NB4 (cell line): ENCODE measurements around the gene ADAM12.

Experiments
- MAX ChIP-seq: IDR thresholded peaks from 2 replicates; pipeline ENCODE4 v1.6.1; 2011; ENCODE audit warnings: low read depth, low read length
- MYC ChIP-seq: IDR thresholded peaks from 2 replicates; pipeline ENCODE4 v1.6.1; 2011; ENCODE audit warnings: low read depth, low read length
- POLR2A ChIP-seq: IDR thresholded peaks from 2 replicates; pipeline ENCODE4 v1.6.1; 2011; ENCODE audit warnings: mild to moderate bottlenecking; ENCODE audit not compliant: insufficient read length; ENCODE audit errors: extremely low read depth
- TF ChIP-seq, protein P1 (sequence below): IDR thresholded peaks from one replicate; pipeline ENCODE4 v1.5.1; 2012; ENCODE audit warnings: low read depth, low read length

GRCh38 chr10:126245501-126245900 is 142.8 kb downstream of the ADAM12 start:
- TF ChIP-seq, protein P1, sequence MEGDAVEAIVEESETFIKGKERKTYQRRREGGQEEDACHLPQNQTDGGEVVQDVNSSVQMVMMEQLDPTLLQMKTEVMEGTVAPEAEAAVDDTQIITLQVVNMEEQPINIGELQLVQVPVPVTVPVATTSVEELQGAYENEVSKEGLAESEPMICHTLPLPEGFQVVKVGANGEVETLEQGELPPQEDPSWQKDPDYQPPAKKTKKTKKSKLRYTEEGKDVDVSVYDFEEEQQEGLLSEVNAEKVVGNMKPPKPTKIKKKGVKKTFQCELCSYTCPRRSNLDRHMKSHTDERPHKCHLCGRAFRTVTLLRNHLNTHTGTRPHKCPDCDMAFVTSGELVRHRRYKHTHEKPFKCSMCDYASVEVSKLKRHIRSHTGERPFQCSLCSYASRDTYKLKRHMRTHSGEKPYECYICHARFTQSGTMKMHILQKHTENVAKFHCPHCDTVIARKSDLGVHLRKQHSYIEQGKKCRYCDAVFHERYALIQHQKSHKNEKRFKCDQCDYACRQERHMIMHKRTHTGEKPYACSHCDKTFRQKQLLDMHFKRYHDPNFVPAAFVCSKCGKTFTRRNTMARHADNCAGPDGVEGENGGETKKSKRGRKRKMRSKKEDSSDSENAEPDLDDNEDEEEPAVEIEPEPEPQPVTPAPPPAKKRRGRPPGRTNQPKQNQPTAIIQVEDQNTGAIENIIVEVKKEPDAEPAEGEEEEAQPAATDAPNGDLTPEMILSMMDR, result no peak
- no peak for TF ChIP-seq MYC
- TF ChIP-seq MAX, result no peak
- no peak for TF ChIP-seq POLR2A
